Activated CD4-positive, alpha-beta T cell treated with anti-CD3 and anti-CD28 coated beads, Interleukin-2, amount 10 ng/mL, durations not matched to agents 7 days and 5 days (primary cell): ENCODE measurements around the gene KAT8. TPM values are rescaled to one million over a fixed set of nuclear protein-coding genes. Genes with fewer than 3 reads are reported as not detected.
"Not testable (repeated sequence)": the region's sequence is repeated elsewhere in the genome, so short reads cannot be mapped to it uniquely, and the experiment has no call there.

Experiments
- CTCF ChIA-PET: fragments of 350-600 bp; sonication (Branson Sonifier 250); formaldehyde crosslinking; loops from one replicate; lab custom pipeline; 2021; ENCODE audit warnings: antibody characterized with exemption; lab: Charles Lee
- POLR2A ChIA-PET: fragments of 350-600 bp; sonication (Branson Sonifier 250); formaldehyde crosslinking; loops from one replicate; lab custom pipeline; 2021; ENCODE audit warnings: antibody characterized with exemption; lab: Charles Lee
- DNase-seq: peaks from one replicate; pipeline ENCODE4 v3.0.0-alpha.2; 2020
- H3K27ac Mint-ChIP-seq: one replicate; pipeline ENCODE4 v1.8.0; 2021; ENCODE audit warnings: mild to moderate bottlenecking, moderate library complexity, mixed read lengths
- H3K27me3 Mint-ChIP-seq: one replicate; pipeline ENCODE4 v1.8.0; 2021; ENCODE audit warnings: mixed read lengths
- H3K36me3 Mint-ChIP-seq: one replicate; pipeline ENCODE4 v1.8.0; 2021; ENCODE audit warnings: low read depth, mixed read lengths
- H3K4me1 Mint-ChIP-seq: one replicate; pipeline ENCODE4 v1.8.0; 2021; ENCODE audit warnings: mixed read lengths
- H3K4me3 Mint-ChIP-seq: one replicate; pipeline ENCODE4 v1.8.0; 2021; ENCODE audit warnings: mild to moderate bottlenecking, moderate library complexity, mixed read lengths
- H3K9me3 Mint-ChIP-seq: one replicate; pipeline ENCODE4 v1.8.0; 2021; ENCODE audit warnings: mixed read lengths
- total RNA-seq, 2 experiments: library from RNA; stranded (reverse); gene quantifications; one replicate each; pipeline ENCODE4 v1.2.3, GENCODE V29; 2021

KAT8 gene
- total RNA-seq, 2 experiments from 2014 or later = 63.4 to 67.7 TPM

- peaks cover 12% of the 10 kb centered on the region for H3K36me3 Mint-ChIP-seq
- ChIA-PET POLR2A (no interaction called here), CTCF (interaction anchor here (1.3 to 8.2 kb wide), 2 partner anchors 10 to 13 kb away, joined by 3 to 47 read pairs; no protein-coding TSS in a partner anchor)
- H3K4me1 Mint-ChIP-seq = peaks cover 9% of the 10 kb centered on the region
- no peak overlapping the region for H3K4me3 Mint-ChIP-seq
- no peak overlapping the region for H3K27ac Mint-ChIP-seq
- DNase-seq = no peak
- H3K9me3 Mint-ChIP-seq = no peaks in the 10 kb centered on the region
- H3K27me3 Mint-ChIP-seq = no peaks in the 10 kb centered on the region
These were observed 12.9 kb downstream of the KAT8 start for GRCh38 chr16:31130336-31130891.

- Mint-ChIP-seq H3K9me3 (no peaks in the 10 kb centered on the region), H3K4me1 (peaks cover 9% of the 10 kb centered on the region), H3K27me3 (no peaks in the 10 kb centered on the region), H3K4me3 (no peak overlapping the region), H3K27ac (no peak overlapping the region), H3K36me3 (peaks cover 12% of the 10 kb centered on the region)
- CTCF ChIA-PET = interaction anchor here (1.1 to 8.2 kb wide), 2 partner anchors 12 to 14 kb away, joined by 3 to 47 read pairs; no protein-coding TSS in a partner anchor
- POLR2A ChIA-PET = no interaction called here
- DNase-seq = no peak
These were observed 13.4 kb downstream of the KAT8 start for GRCh38 chr16:31130899-31131298.

- H3K4me3 Mint-ChIP-seq = no peak overlapping the region
- no peak for DNase-seq
- ChIA-PET POLR2A (no interaction called here), CTCF (interaction anchor here (1.1 to 8.2 kb wide), 2 partner anchors 12 to 14 kb away, joined by 3 to 47 read pairs; no protein-coding TSS in a partner anchor)
- H3K4me1 Mint-ChIP-seq = peaks cover 9% of the 10 kb centered on the region
- no peaks in the 10 kb centered on the region for H3K27me3 Mint-ChIP-seq
- no peaks in the 10 kb centered on the region for H3K9me3 Mint-ChIP-seq
- peaks cover 9% of the 10 kb centered on the region for H3K36me3 Mint-ChIP-seq
- H3K27ac Mint-ChIP-seq = no peak overlapping the region
These were observed 14.0 kb downstream of the KAT8 start for GRCh38 chr16:31131416-31131815.

GRCh38 chr16:31131841-31132271, 14.4 kb downstream of the KAT8 start:
- CTCF ChIA-PET = interaction anchor here (1.1 to 8.2 kb wide), 2 partner anchors 11 to 14 kb away, joined by 3 to 47 read pairs; no protein-coding TSS in a partner anchor
- Mint-ChIP-seq H3K27me3 (no peaks in the 10 kb centered on the region), H3K36me3 (peaks cover 9% of the 10 kb centered on the region), H3K4me1 (peaks cover 9% of the 10 kb centered on the region), H3K9me3 (no peaks in the 10 kb centered on the region), H3K4me3 (no peak overlapping the region), H3K27ac (no peak overlapping the region)
- POLR2A ChIA-PET = no interaction called here
- DNase-seq = no peak

GRCh38 chr16:31132303-31132979, 15.0 kb downstream of the KAT8 start:
- Mint-ChIP-seq H3K4me3 (no peak overlapping the region), H3K27me3 (no peaks in the 10 kb centered on the region), H3K4me1 (peaks cover 9% of the 10 kb centered on the region), H3K9me3 (no peaks in the 10 kb centered on the region), H3K36me3 (peaks cover 8% of the 10 kb centered on the region), H3K27ac (no peak overlapping the region)
- no peak for DNase-seq
- ChIA-PET CTCF (interaction anchor here (1.1 to 8.2 kb wide), 2 partner anchors 11 to 13 kb away, joined by 3 to 47 read pairs; no protein-coding TSS in a partner anchor), POLR2A (no interaction called here)

GRCh38 chr16:31133046-31133501, 15.6 kb downstream of the KAT8 start:
- no peak for DNase-seq
- CTCF ChIA-PET = interaction anchor here (8.2 kb wide), 1 partner anchor 10 kb away, joined by 47 read pairs; no protein-coding TSS in a partner anchor
- Mint-ChIP-seq H3K27ac (no peak overlapping the region), H3K27me3 (no peaks in the 10 kb centered on the region), H3K4me1 (peaks cover 7% of the 10 kb centered on the region), H3K36me3 (peaks cover 3% of the 10 kb centered on the region), H3K4me3 (no peak overlapping the region), H3K9me3 (no peaks in the 10 kb centered on the region)
- POLR2A ChIA-PET = no interaction called here

GRCh38 chr16:31134091-31134571, 16.7 kb downstream of the KAT8 start:
- H3K27ac Mint-ChIP-seq = no peak overlapping the region
- no peaks in the 10 kb centered on the region for H3K9me3 Mint-ChIP-seq
- peaks cover 3% of the 10 kb centered on the region for H3K36me3 Mint-ChIP-seq
- H3K27me3 Mint-ChIP-seq = no peaks in the 10 kb centered on the region
- H3K4me1 Mint-ChIP-seq = no peaks in the 10 kb centered on the region
- CTCF ChIA-PET = interaction anchor here (1.3 kb wide), 1 partner anchor 9 kb away, joined by 5 read pairs; no protein-coding TSS in a partner anchor
- POLR2A ChIA-PET = no interaction called here
- no peak for DNase-seq
- H3K4me3 Mint-ChIP-seq = no peak overlapping the region

- POLR2A ChIA-PET = no interaction called here
- no peaks in the 10 kb centered on the region for H3K27me3 Mint-ChIP-seq
These were observed 17.4 kb downstream of the KAT8 start for GRCh38 chr16:31134625-31135534.

GRCh38 chr16:31135535-31136286, 18.2 kb downstream of the KAT8 start, which contains the start of gene PRSS8:
Gene PRSS8 (minus strand): TSS chr16:31135727. CDS start chr16:31135498, 229 bp downstream.
- no peak for DNase-seq
- H3K9me3 Mint-ChIP-seq = no peaks in the 10 kb centered on the region
- ChIA-PET POLR2A (no interaction called here), CTCF (interaction anchor here (1.2 to 1.5 kb wide), 2 partner anchors 8 to 733 kb away, joined by 3 read pairs; no protein-coding TSS in a partner anchor)
- H3K4me1 Mint-ChIP-seq = no peaks in the 10 kb centered on the region
- H3K4me3 Mint-ChIP-seq = no peak within 1 kb of the TSS
- no peaks in the 10 kb centered on the region for H3K27me3 Mint-ChIP-seq
- H3K36me3 Mint-ChIP-seq = no peaks in the 10 kb centered on the region
- no peak within 1 kb of the TSS for H3K27ac Mint-ChIP-seq

More at GRCh38 chr16:31134625-31135534, 17.4 kb downstream of the KAT8 start:
- CTCF ChIA-PET = interaction anchor here (1.3 kb wide), 1 partner anchor 8 kb away, joined by 5 read pairs; no protein-coding TSS in a partner anchor
- peaks cover 3% of the 10 kb centered on the region for H3K36me3 Mint-ChIP-seq
- DNase-seq = no peak
- no peak overlapping the region for H3K4me3 Mint-ChIP-seq
- no peaks in the 10 kb centered on the region for H3K9me3 Mint-ChIP-seq
- H3K27ac Mint-ChIP-seq = no peak overlapping the region
- no peaks in the 10 kb centered on the region for H3K4me1 Mint-ChIP-seq

GRCh38 chr16:31136287-31136662, 18.8 kb downstream of the KAT8 start:
- ChIA-PET CTCF (interaction anchor here (1.2 to 1.5 kb wide), 3 partner anchors 9 to 732 kb away, joined by 3 to 5 read pairs (median 3); partner anchors contain the start of gene KAT8), POLR2A (interaction anchor here (0.7 kb wide), 1 partner anchor 9 kb away, joined by 3 read pairs; no protein-coding TSS in a partner anchor)
- Mint-ChIP-seq H3K27ac (no peak overlapping the region), H3K4me3 (no peak overlapping the region), H3K4me1 (peaks cover under 1% of the 10 kb centered on the region), H3K36me3 (no peaks in the 10 kb centered on the region), H3K9me3 (no peaks in the 10 kb centered on the region), H3K27me3 (no peaks in the 10 kb centered on the region)
- DNase-seq = no peak

- ChIA-PET POLR2A (interaction anchor here (0.6 to 0.7 kb wide), 2 partner anchors 9 to 53 kb away, joined by 3 read pairs; no protein-coding TSS in a partner anchor), CTCF (interaction anchor here (0.8 to 1.5 kb wide), 4 partner anchors 10 to 732 kb away, joined by 3 to 5 read pairs (median 3); partner anchors contain the start of gene KAT8)
- not testable (repeated sequence) for H3K9me3 Mint-ChIP-seq, DNase-seq, H3K27ac Mint-ChIP-seq, H3K4me3 Mint-ChIP-seq, H3K36me3 Mint-ChIP-seq, H3K4me1 Mint-ChIP-seq, H3K27me3 Mint-ChIP-seq
These were observed 19.5 kb downstream of the KAT8 start for GRCh38 chr16:31136822-31137499.
